ENCODE data around the gene ATAD1.

GRCh38 chr10:87803831-87804230, 14.2 kb downstream of the ATAD1 start:
- TF ChIP-seq ZFP30 (CRISPR knock-in tag; IDR thresholded peaks at IDR 0.05) (no peak), BACH2 (CRISPR knock-in tag; IDR thresholded peaks at IDR 0.05; ENCODE audit: borderline replicate concordance) (no peak), OSR1 (CRISPR knock-in tag; IDR thresholded peaks at IDR 0.05) (no peak)

Measured in SK-N-SH treated with all-trans-retinoic acid at 6 μM for 48 hours (cell line).